HCT116 (cell line): ENCODE data around the gene CALN1. TPM values are rescaled to one million over a fixed set of nuclear protein-coding genes. Genes with fewer than 3 reads are reported as not detected.
"Not testable (repeated sequence)": the region's sequence is repeated elsewhere in the genome, so short reads cannot be mapped to it uniquely, and the experiment has no call there.

Source experiments
- ATAC-seq: fragments of 200-7000 bp; cut with Tn5 transposase; 2 replicates; pipeline ENCODE4 v1.9.1; 2020; ENCODE audit warnings: mild to moderate bottlenecking, moderate library complexity
- BruUV-seq: library from RNA; stranded (reverse); fragments of 400-500 nt; replicated peaks from 2 replicates; lab custom pipeline; 2021; lab: Mats Ljungman, UMichigan
- CTCF ChIA-PET: fragments of 300-600 bp; sonication (Branson Sonifier 250); formaldehyde crosslinking; loops from one replicate; lab custom pipeline; 2021; ENCODE audit warnings: antibody characterized with exemption; lab: Charles Lee
- POLR2A ChIA-PET: fragments of 300-600, 350-600 bp; sonication (Branson Sonifier 250); formaldehyde crosslinking; loops from one replicate; lab custom pipeline; 2021; ENCODE audit warnings: antibody characterized with exemption; lab: Charles Lee
- RAD21 ChIA-PET, 2 experiments: fragments of 300-600 bp; sonication (Branson Sonifier 250); formaldehyde crosslinking; loops; one replicate each; lab custom pipeline; 2023; ENCODE audit warnings: low total read pairs in 2 of 2; ENCODE audit not compliant: uncharacterized antibody in 2 of 2, unreplicated experiment in 2 of 2, low non-redundant PET in 1 of 2; lab: Charles Lee
- DNase-seq: peaks from one replicate; pipeline ENCODE4 v3.0.0-alpha.2; 2010; ENCODE audit warnings: low read depth, low spot score
- H2AFZ ChIP-seq: fragments of 200-600 bp; shearing (Covaris generic), sonication (generic); 2 replicates; pipeline ENCODE4 v1.6.1; 2017; ENCODE audit warnings: low read depth, mixed run types, mixed read lengths, antibody characterized with exemption, low read length; ENCODE audit not compliant: poor library complexity, severe bottlenecking
- H3K27ac ChIP-seq: 2 replicates; pipeline ENCODE4 v1.5.1; 2012; ENCODE audit warnings: low read depth, low read length
- H3K27me3 ChIP-seq: fragments of 200-600 bp; sonication (generic); 2 replicates; pipeline ENCODE4 v1.6.1; 2016; ENCODE audit warnings: mixed run types, low read length, mixed read lengths; ENCODE audit not compliant: insufficient read depth
- H3K36me3 ChIP-seq, 2 experiments: fragments of 200-500 bp in 1 of 2; fragments of 200-600 bp in 1 of 2; sonication (Bioruptor generic) in 1 of 2; sonication (generic) in 1 of 2; 2 replicates each; pipeline versions ENCODE4 v1.5.1 to v1.6.1; 2014 to 2016; ENCODE audit warnings: low read length in 2 of 2, inconsistent platforms in 1 of 2, mixed read lengths in 1 of 2, mixed run types in 1 of 2; ENCODE audit not compliant: insufficient read depth in 2 of 2, control insufficient read depth in 1 of 2
- H3K4me1 ChIP-seq, 2 experiments: fragments of 200-600 bp in 1 of 2; sonication (generic) in 1 of 2; 2 replicates each; pipeline versions ENCODE4 v1.5.1 to v1.6.1; 2012 to 2017; ENCODE audit warnings: low read length in 2 of 2, inconsistent platforms in 1 of 2, mild to moderate bottlenecking in 1 of 2, mixed read lengths in 1 of 2, mixed run types in 1 of 2, moderate library complexity in 1 of 2; ENCODE audit not compliant: insufficient read depth in 2 of 2, control insufficient read depth in 1 of 2
- H3K4me2 ChIP-seq: fragments of 200-600 bp; sonication (generic); 2 replicates; pipeline ENCODE4 v1.6.1; 2017; ENCODE audit warnings: mixed run types, low read length, mixed read lengths
- H3K4me3 ChIP-seq, 2 experiments: fragments of 200-600 bp in 1 of 2; sonication (generic) in 1 of 2; replicated peaks in 1 of 2; 2 replicates each; pipeline ENCODE4 v1.5.1; 2011 to 2016; ENCODE audit warnings: low read length in 2 of 2, control low read depth in 1 of 2, low read depth in 1 of 2, mild to moderate bottlenecking in 1 of 2, mixed read lengths in 1 of 2, mixed run types in 1 of 2
- H3K79me2 ChIP-seq: fragments of 200-600 bp; sonication (generic); 2 replicates; pipeline ENCODE4 v1.6.1; 2017; ENCODE audit warnings: mild to moderate bottlenecking, mixed run types, low read length, moderate library complexity, mixed read lengths; ENCODE audit not compliant: insufficient read depth
- H3K9ac ChIP-seq: fragments of 200-600 bp; sonication (generic); 2 replicates; pipeline ENCODE4 v1.6.1; 2016; ENCODE audit warnings: low read length, mixed read lengths
- H3K9me2 ChIP-seq: fragments of 200-600 bp; sonication (generic), shearing (Covaris generic); 2 replicates; pipeline ENCODE4 v1.6.1; 2017; ENCODE audit warnings: mixed run types, mild to moderate bottlenecking, moderate library complexity; ENCODE audit not compliant: insufficient read depth
- H3K9me3 ChIP-seq, 2 experiments: fragments of 200-500 bp in 1 of 2; fragments of 200-600 bp in 1 of 2; sonication (Bioruptor generic) in 1 of 2; sonication (generic) in 1 of 2; 2 replicates each; pipeline ENCODE4 v1.6.1; 2014 to 2017; ENCODE audit warnings: low read length in 2 of 2, mixed read lengths in 2 of 2, inconsistent platforms in 1 of 2, low read depth in 1 of 2, mild to moderate bottlenecking in 1 of 2, mixed run types in 1 of 2, moderate library complexity in 1 of 2; ENCODE audit not compliant: control insufficient read depth in 1 of 2, insufficient read depth in 1 of 2
- H4K20me1 ChIP-seq: fragments of 200-600 bp; sonication (generic), shearing (Covaris generic); 2 replicates; pipeline ENCODE4 v1.6.1; 2017; ENCODE audit warnings: mixed run types, mild to moderate bottlenecking, moderate library complexity; ENCODE audit not compliant: insufficient read depth
- ATF3 ChIP-seq: IDR thresholded peaks from 2 replicates; pipeline ENCODE4 v1.6.1; 2012
- CBX3 ChIP-seq: IDR thresholded peaks from 2 replicates; pipeline ENCODE4 v1.6.1; 2012; ENCODE audit warnings: low read depth
- EGR1 ChIP-seq: IDR thresholded peaks from 2 replicates; pipeline ENCODE4 v1.6.1; 2012; ENCODE audit warnings: low read depth
- ELF1 ChIP-seq: IDR thresholded peaks from 2 replicates; pipeline ENCODE4 v1.6.1; 2012; ENCODE audit warnings: low read depth, borderline replicate concordance
- FOSL1 ChIP-seq: IDR thresholded peaks from 2 replicates; pipeline ENCODE4 v1.6.1; 2012; ENCODE audit warnings: low read depth
- ZFX ChIP-seq: fragments of 450-650 bp; IDR thresholded peaks from 2 replicates; pipeline ENCODE4 v1.6.1; 2017
- intact Hi-C: fragments of 100-400 bp; cut with micrococcal nuclease; formaldehyde crosslinking; loops from 2 replicates; pipeline ENCODE4 v1.10.0; 2022
- total RNA-seq: library from RNA; stranded (reverse); gene quantifications from one replicate; pipeline ENCODE4 v1.2.1, GENCODE V29; 2021; ENCODE audit not compliant: unreplicated experiment

Gene CALN1
- total RNA-seq, 1 experiment from 2014 or later, result 0.17 TPM

GRCh38 chr7:72065764-72066163 is 346.4 kb downstream of the CALN1 start:
- H2AFZ ChIP-seq, BruUV-seq, DNase-seq, H3K27me3 ChIP-seq, H3K79me2 ChIP-seq, H3K4me3 ChIP-seq, H3K27ac ChIP-seq, H3K4me2 ChIP-seq, H3K4me1 ChIP-seq, H3K36me3 ChIP-seq, CTCF ChIA-PET, H3K9me3 ChIP-seq, H4K20me1 ChIP-seq, RAD21 ChIA-PET, POLR2A ChIA-PET, H3K9ac ChIP-seq, H3K9me2 ChIP-seq, ATAC-seq, intact Hi-C loops: not testable (repeated sequence)

DNA sequence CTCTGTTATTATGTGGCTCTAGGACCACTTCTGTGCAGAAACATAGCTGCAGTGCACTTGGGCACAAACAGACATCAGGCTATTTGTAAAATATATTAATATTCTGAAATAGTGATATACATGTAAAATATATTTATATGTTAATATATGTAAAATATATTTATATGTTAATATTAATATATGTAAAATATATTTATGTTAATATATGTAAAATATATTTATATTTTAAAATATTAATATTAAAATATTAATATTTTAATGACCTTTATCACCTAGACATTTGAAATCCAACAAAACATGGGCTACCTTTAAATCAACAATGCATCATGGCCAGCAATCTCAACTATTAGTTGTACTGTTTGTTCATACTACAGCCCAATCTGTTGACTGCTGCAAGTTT is 347.2 kb downstream of the CALN1 start:
- peaks cover 0 to 3% of the 10 kb centered on the region in 2 experiments; a peak in 1 of 4 replicates for H3K9me3 ChIP-seq
- RAD21 ChIA-PET, result no interaction called here
- no peak for ATAC-seq
- H3K79me2 ChIP-seq, result no peaks in the 10 kb centered on the region
- H4K20me1 ChIP-seq, result no peaks in the 10 kb centered on the region
- no peaks in the 10 kb centered on the region for H3K27me3 ChIP-seq
- no peak overlapping the region for H2AFZ ChIP-seq
- H3K36me3 ChIP-seq, result no peaks in the 10 kb centered on the region
- intact Hi-C loops, result no loop called here
- H3K4me1 ChIP-seq, result no peaks in the 10 kb centered on the region
- H3K4me2 ChIP-seq, result no peak overlapping the region
- TF ChIP-seq FOSL1 (no peak), ELF1 (no peak), ZFX (no peak), ATF3 (no peak), CBX3 (no peak), EGR1 (no peak)
- H3K27ac ChIP-seq, result no peak overlapping the region
- CTCF ChIA-PET, result no interaction called here
- H3K9ac ChIP-seq, result no peak overlapping the region
- H3K9me2 ChIP-seq, result no peaks in the 10 kb centered on the region
- H3K4me3 ChIP-seq, result no peak overlapping the region
- POLR2A ChIA-PET, result no interaction called here
- BruUV-seq, result no TSS peak
- no peak for DNase-seq
